HL-60 (cell line): ENCODE measurements around the gene ARHGAP23.

Source experiments
- DNase-seq, 2 experiments: peaks; one replicate each; pipeline ENCODE4 v3.0.0-alpha.2; 2010 to 2020; ENCODE audit warnings: low read depth in 1 of 2, low spot score in 1 of 2
- H3K27ac ChIP-seq: fragments of 250-450 bp; sonication (Bioruptor Pico); replicated peaks from 2 replicates; pipeline ENCODE4 v1.5.1; 2020; ENCODE audit warnings: mild to moderate bottlenecking, moderate library complexity
- H3K27me3 ChIP-seq: fragments of 250-450 bp; sonication (Bioruptor Pico); 2 replicates; pipeline ENCODE4 v1.5.1; 2021; ENCODE audit warnings: mild to moderate bottlenecking, moderate library complexity; ENCODE audit not compliant: insufficient read depth, poor library complexity, severe bottlenecking
- H3K4me3 ChIP-seq: replicated peaks from 2 replicates; pipeline ENCODE4 v1.5.1; 2011; ENCODE audit warnings: mild to moderate bottlenecking, control low read depth, low read length; ENCODE audit not compliant: insufficient read depth
- CTCF ChIP-seq: IDR thresholded peaks from one replicate; pipeline ENCODE4 v1.5.1; 2011; ENCODE audit warnings: low read length, control low read depth, inconsistent platforms; ENCODE audit not compliant: insufficient read depth
- GABPA ChIP-seq: IDR thresholded peaks from 2 replicates; pipeline ENCODE4 v1.6.1; 2012; ENCODE audit warnings: low read depth
- POLR2AphosphoS5 ChIP-seq: IDR thresholded peaks from 2 replicates; pipeline ENCODE4 v1.6.1; 2012; ENCODE audit warnings: low read depth
- REST ChIP-seq: IDR thresholded peaks from 2 replicates; pipeline ENCODE4 v1.6.1; 2012; ENCODE audit warnings: low read depth; ENCODE audit not compliant: insufficient replicate concordance
- SPI1 ChIP-seq: IDR thresholded peaks from 2 replicates; pipeline ENCODE4 v1.6.1; 2012; ENCODE audit warnings: low read depth, mild to moderate bottlenecking, borderline replicate concordance

The ARHGAP23 gene

DNA sequence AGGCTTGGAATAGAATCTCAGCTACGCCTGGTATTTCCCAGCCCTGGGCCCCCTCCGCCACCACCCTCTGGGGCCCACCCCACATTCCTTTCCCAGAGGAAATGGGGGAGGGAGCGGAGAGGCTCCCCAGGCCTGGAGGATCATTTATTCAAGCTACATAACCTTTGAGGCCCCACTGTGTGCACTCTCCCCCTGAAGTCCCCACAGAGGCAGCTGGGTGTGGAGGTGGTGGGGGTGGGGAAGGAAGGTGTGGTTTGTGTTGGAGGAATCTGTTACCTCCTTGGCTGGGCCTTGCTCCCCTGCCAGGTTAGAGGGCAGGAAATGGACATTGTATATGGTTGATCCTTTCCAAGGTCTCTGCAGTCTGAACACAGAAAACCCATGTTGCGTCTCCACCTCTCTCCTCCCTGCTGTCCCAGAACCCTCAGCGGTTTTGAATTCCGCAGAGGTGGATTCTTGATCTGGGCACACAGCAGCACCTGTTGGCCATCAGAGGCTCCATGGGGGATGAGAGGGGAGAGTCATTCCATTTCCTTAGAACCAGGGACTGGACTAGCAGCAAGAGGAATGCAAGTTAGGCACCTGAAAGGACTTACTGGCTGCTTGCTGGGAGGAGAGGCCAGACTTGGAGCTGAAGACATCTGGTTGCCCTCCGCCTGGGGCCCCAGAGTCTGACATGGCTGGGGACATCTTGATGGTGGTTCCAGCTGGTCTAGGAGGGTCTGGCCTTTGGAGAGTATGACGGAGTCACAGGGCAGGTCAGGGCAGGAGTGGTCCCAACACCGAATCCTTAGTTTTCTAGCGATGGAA, 23.0 kb downstream of the ARHGAP23 start:
- Histone ChIP-seq H3K27ac (no peak overlapping the region), H3K4me3 (no peak overlapping the region), H3K27me3 (no peaks in the 10 kb centered on the region)
- no peak for TF ChIP-seq GABPA
- TF ChIP-seq CTCF: no peak
- no peak for TF ChIP-seq POLR2AphosphoS5
- TF ChIP-seq SPI1: no peak
- TF ChIP-seq REST: no peak
- no peak for DNase-seq

DNA sequence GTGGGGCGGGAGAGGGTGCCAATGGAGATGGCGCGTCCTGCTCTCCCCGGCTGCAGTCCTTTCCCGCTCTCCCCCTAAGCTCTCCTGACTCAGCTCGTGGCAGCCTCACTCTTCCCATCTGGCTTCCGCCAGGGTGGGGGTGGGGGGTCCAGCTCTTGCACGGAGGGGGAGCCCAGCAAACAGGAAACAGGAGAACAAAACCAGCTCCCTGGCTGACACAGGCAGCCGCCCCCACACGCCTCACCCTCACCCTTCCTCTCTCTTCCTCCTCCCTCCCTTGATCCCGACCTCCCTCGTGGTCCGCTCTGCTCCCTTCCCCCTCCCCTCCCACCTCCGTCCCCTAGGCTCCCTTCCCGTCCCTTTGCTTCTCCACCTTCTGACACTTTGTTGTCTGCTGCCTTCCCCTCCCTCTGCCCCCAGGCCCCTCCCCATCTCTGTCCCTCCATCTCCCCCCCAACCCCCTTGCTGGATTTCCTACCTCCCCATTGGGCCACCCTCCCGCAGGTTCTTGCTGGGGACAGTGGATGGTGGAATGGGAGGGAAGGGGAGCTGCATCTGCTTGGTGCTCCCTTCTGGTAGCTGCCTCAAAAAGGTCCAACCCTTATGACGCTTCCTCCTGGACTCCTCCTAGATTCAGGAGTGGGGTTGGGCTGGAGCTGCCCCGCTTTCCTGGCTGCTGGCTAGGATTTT, 23.7 kb downstream of the ARHGAP23 start:
- no peak overlapping the region for H3K4me3 ChIP-seq
- H3K27me3 ChIP-seq: no peaks in the 10 kb centered on the region
- H3K27ac ChIP-seq: no peak overlapping the region
- no peak for DNase-seq
- TF ChIP-seq GABPA (no peak), CTCF (no peak), SPI1 (no peak), REST (no peak), POLR2AphosphoS5 (no peak)

DNA sequence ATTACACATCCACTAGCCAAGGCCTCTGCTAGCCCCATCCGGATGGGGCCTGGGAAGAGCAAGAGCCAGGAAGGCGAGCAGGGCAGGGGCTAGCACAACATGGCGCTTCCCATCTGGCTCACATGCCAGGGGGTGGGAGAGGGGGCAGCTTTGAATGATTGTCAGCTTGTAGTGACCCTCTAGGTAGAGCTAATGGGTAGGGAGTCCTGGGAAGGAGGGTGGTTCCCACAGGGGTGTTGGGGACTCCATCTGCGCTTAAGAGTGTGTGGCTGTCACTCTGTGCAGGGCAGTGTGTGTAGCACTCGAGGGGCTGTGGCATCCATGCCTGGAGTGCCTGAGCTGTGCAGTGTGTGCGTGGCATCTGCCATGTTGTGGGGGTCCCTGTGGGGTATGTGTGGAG, 24.5 kb downstream of the ARHGAP23 start:
- TF ChIP-seq CTCF (no peak), POLR2AphosphoS5 (no peak), REST (no peak), GABPA (no peak), SPI1 (no peak)
- Histone ChIP-seq H3K27me3 (no peaks in the 10 kb centered on the region), H3K27ac (no peak overlapping the region), H3K4me3 (no peak overlapping the region)
- DNase-seq: no peak
